BE2C (cell line): Measurements from ENCODE around the gene BOC.

Experiments
- DNase-seq: peaks from one replicate; pipeline ENCODE4 v3.0.0-alpha.2; 2020
- H3K27me3 ChIP-seq: fragments of 250-450 bp; sonication (Bioruptor Pico); 2 replicates; pipeline ENCODE4 v1.5.1; 2020; ENCODE audit warnings: mild to moderate bottlenecking
- H3K36me3 ChIP-seq: fragments of 250-450 bp; sonication (Bioruptor Pico); 2 replicates; pipeline ENCODE4 v1.5.1; 2020; ENCODE audit warnings: mild to moderate bottlenecking
- H3K4me1 ChIP-seq: fragments of 250-450 bp; sonication (Bioruptor Pico); 2 replicates; pipeline ENCODE4 v1.5.1; 2020
- H3K4me3 ChIP-seq: 2 replicates; pipeline ENCODE4 v1.5.1; 2011; ENCODE audit warnings: low read depth, low read length
- H3K9me3 ChIP-seq: fragments of 250-450 bp; sonication (Bioruptor Pico); 2 replicates; pipeline ENCODE4 v1.5.1; 2020
- TF ChIP-seq, protein P1 (sequence below): IDR thresholded peaks from 2 replicates; pipeline ENCODE4 v1.5.1; 2012; ENCODE audit warnings: mild to moderate bottlenecking, low read depth, low read length

The BOC gene

GRCh38 chr3:113314923-113315322, 103.6 kb downstream of the BOC start:
- Histone ChIP-seq H3K4me3 (no peak overlapping the region), H3K9me3 (no peaks in the 10 kb centered on the region), H3K4me1 (no peaks in the 10 kb centered on the region), H3K27me3 (no peaks in the 10 kb centered on the region), H3K36me3 (no peaks in the 10 kb centered on the region)
- no peak for DNase-seq
- TF ChIP-seq, protein P1, sequence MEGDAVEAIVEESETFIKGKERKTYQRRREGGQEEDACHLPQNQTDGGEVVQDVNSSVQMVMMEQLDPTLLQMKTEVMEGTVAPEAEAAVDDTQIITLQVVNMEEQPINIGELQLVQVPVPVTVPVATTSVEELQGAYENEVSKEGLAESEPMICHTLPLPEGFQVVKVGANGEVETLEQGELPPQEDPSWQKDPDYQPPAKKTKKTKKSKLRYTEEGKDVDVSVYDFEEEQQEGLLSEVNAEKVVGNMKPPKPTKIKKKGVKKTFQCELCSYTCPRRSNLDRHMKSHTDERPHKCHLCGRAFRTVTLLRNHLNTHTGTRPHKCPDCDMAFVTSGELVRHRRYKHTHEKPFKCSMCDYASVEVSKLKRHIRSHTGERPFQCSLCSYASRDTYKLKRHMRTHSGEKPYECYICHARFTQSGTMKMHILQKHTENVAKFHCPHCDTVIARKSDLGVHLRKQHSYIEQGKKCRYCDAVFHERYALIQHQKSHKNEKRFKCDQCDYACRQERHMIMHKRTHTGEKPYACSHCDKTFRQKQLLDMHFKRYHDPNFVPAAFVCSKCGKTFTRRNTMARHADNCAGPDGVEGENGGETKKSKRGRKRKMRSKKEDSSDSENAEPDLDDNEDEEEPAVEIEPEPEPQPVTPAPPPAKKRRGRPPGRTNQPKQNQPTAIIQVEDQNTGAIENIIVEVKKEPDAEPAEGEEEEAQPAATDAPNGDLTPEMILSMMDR, result no peak

DNA sequence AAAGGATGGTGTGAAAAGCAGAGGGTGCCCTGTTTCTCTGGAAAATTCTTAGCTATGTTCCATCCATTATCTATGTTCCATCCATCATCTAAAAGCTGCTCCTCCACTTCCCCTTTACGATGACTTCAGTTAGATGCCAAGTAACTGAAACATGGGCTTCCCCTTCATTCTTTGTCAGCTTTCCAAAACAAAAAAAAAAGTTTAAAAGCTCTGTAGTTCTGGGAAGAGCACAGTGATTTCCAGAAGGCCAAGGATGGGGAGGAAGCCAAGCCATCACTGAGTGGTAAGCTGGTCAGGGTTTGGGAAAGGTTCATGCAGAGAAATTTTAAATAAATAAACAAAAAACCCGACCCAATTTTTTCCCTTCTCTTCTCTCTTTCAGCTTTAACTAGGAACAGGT, 118.4 kb downstream of the BOC start:
- Histone ChIP-seq H3K36me3 (no peaks in the 10 kb centered on the region), H3K4me1 (no peaks in the 10 kb centered on the region), H3K4me3 (no peak overlapping the region), H3K9me3 (no peaks in the 10 kb centered on the region), H3K27me3 (no peaks in the 10 kb centered on the region)
- TF ChIP-seq, protein P1, result no peak
- no peak for DNase-seq

GRCh38 chr3:113330742-113331141, 119.4 kb downstream of the BOC start:
- H3K4me1 ChIP-seq, result no peaks in the 10 kb centered on the region
- H3K4me3 ChIP-seq, result no peak overlapping the region
- TF ChIP-seq, protein P1, result no peak
- H3K27me3 ChIP-seq, result no peaks in the 10 kb centered on the region
- H3K9me3 ChIP-seq, result no peaks in the 10 kb centered on the region
- DNase-seq, result no peak
- H3K36me3 ChIP-seq, result no peaks in the 10 kb centered on the region

GRCh38 chr3:113331187-113331586, 119.8 kb downstream of the BOC start:
- no peak for DNase-seq
- Histone ChIP-seq H3K4me3 (no peak overlapping the region), H3K9me3 (no peaks in the 10 kb centered on the region), H3K36me3 (no peaks in the 10 kb centered on the region), H3K4me1 (no peaks in the 10 kb centered on the region), H3K27me3 (no peaks in the 10 kb centered on the region)
- TF ChIP-seq, protein P1, result no peak
